ENCODE results near the gene DAGLB. TPM values are rescaled to one million over a fixed set of nuclear protein-coding genes. Genes with fewer than 3 reads are reported as not detected.

DAGLB gene
- total and polyA plus RNA-seq, 10 of the 15 experiments (the other 5 are each of a cell fraction or from before 2014, with no cell fraction given) = 1.2 to 13.3 (median 10.1) TPM

- Histone ChIP-seq H3K36me3 (ENCODE audit: control insufficient read depth in 2 of 2, insufficient read depth in 2 of 2, low read length in 1 of 2) (peaks cover 2 to 4% of the 10 kb centered on the region in 2 experiments; a peak in 3 of 4 replicates), H3K27me3 (replicated peaks in 1 of 2; ENCODE audit: control insufficient read depth in 2 of 2, insufficient read depth in 2 of 2, low read length in 1 of 2) (no peaks in the 10 kb centered on the region), H3K4me2 (ENCODE audit: control insufficient read depth, insufficient read depth) (no peak overlapping the region), H3K79me2 (ENCODE audit: control insufficient read depth, insufficient read depth, low read length) (peaks cover 12% of the 10 kb centered on the region), H3K4me3 (no peak overlapping the region), H4K20me1 (ENCODE audit: control insufficient read depth, insufficient read depth) (no peaks in the 10 kb centered on the region), H3K9me3 (replicated peaks; ENCODE audit: control insufficient read depth, insufficient read depth, low read length) (no peaks in the 10 kb centered on the region), H3K27ac (ENCODE audit: control insufficient read depth, insufficient read depth) (no peak overlapping the region), H3K9ac (ENCODE audit: control insufficient read depth, insufficient read depth, low read length) (no peak overlapping the region), H3K4me1 (ENCODE audit: control insufficient read depth, insufficient read depth, low read length) (peaks cover 5% of the 10 kb centered on the region), H2AFZ (ENCODE audit: control insufficient read depth, low read depth, low read length) (no peak overlapping the region)
- 79% methylated on average over 10 of the region's 10 CpGs for WGBS (ENCODE audit: insufficient coverage, insufficient replicate concordance, low lambda C conversion rate, missing lambda C conversion rate)
- DNase-seq (ENCODE audit: low read depth, low spot score) = no peak
- no TSS peak for BruUV-seq (replicated peaks)
- no peak for FAIRE-seq
- intact Hi-C loops (cut with micrococcal nuclease; ENCODE audit: unreplicated experiment) (loop anchor here (10.0 kb wide), 1 partner anchor 437 kb away; the partner anchor contains the start of genes AIMP2 and PMS2), in situ Hi-C loops (cut with MboI) (no loop called here)
- RAD21 ChIA-PET (ENCODE audit: unreplicated experiment) = no interaction called here
- CTCF ChIA-PET = no interaction called here
- POLR2A ChIA-PET = no interaction called here
- ATAC-seq = no peak
- SMC1A ChIA-PET (ENCODE audit: uncharacterized antibody, unreplicated experiment) = interaction anchor here (0.7 kb wide), 1 partner anchor 43 kb away, joined by 3 read pairs; no protein-coding TSS in a partner anchor
- TF ChIP-seq YY1 (IDR thresholded peaks at IDR 0.05; ENCODE audit: low read depth, low read length) = no peak
- TF ChIP-seq ZNF274 (IDR thresholded peaks at IDR 0.05; ENCODE audit: insufficient read depth, insufficient read length) = no peak
- TF ChIP-seq PAX8 (IDR thresholded peaks at IDR 0.05) = no peak
- TF ChIP-seq, protein P1, sequence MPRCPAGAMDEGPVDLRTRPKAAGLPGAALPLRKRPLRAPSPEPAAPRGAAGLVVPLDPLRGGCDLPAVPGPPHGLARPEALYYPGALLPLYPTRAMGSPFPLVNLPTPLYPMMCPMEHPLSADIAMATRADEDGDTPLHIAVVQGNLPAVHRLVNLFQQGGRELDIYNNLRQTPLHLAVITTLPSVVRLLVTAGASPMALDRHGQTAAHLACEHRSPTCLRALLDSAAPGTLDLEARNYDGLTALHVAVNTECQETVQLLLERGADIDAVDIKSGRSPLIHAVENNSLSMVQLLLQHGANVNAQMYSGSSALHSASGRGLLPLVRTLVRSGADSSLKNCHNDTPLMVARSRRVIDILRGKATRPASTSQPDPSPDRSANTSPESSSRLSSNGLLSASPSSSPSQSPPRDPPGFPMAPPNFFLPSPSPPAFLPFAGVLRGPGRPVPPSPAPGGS (IDR thresholded peaks at IDR 0.05; ENCODE audit: borderline replicate concordance, insufficient read depth, low read depth, low read length, poor library complexity, severe bottlenecking) = no peak
- TF ChIP-seq SPI1 (IDR thresholded peaks at IDR 0.05; ENCODE audit: borderline replicate concordance, insufficient read depth, low read depth, low read length) = no peak
- TF ChIP-seq MTA2 (IDR thresholded peaks at IDR 0.05; ENCODE audit: low read depth) = no peak
- TF ChIP-seq ZNF24 (IDR thresholded peaks at IDR 0.05) = no peak
- TF ChIP-seq, protein P2, sequence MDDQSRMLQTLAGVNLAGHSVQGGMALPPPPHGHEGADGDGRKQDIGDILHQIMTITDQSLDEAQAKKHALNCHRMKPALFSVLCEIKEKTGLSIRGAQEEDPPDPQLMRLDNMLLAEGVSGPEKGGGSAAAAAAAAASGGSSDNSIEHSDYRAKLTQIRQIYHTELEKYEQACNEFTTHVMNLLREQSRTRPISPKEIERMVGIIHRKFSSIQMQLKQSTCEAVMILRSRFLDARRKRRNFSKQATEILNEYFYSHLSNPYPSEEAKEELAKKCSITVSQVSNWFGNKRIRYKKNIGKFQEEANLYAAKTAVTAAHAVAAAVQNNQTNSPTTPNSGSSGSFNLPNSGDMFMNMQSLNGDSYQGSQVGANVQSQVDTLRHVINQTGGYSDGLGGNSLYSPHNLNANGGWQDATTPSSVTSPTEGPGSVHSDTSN (IDR thresholded peaks at IDR 0.05; ENCODE audit: insufficient replicate concordance, low read depth, low read length) = no peak
- no peak for TF ChIP-seq IRF4 (IDR thresholded peaks at IDR 0.05; ENCODE audit: low read depth, low read length)
- no peak for TF ChIP-seq ZZZ3 (IDR thresholded peaks at IDR 0.05; ENCODE audit: control insufficient read depth, insufficient read length, low read depth)
- no peak for TF ChIP-seq HDAC6 (IDR thresholded peaks at IDR 0.05; ENCODE audit: unreplicated experiment)
- TF ChIP-seq, protein P3, sequence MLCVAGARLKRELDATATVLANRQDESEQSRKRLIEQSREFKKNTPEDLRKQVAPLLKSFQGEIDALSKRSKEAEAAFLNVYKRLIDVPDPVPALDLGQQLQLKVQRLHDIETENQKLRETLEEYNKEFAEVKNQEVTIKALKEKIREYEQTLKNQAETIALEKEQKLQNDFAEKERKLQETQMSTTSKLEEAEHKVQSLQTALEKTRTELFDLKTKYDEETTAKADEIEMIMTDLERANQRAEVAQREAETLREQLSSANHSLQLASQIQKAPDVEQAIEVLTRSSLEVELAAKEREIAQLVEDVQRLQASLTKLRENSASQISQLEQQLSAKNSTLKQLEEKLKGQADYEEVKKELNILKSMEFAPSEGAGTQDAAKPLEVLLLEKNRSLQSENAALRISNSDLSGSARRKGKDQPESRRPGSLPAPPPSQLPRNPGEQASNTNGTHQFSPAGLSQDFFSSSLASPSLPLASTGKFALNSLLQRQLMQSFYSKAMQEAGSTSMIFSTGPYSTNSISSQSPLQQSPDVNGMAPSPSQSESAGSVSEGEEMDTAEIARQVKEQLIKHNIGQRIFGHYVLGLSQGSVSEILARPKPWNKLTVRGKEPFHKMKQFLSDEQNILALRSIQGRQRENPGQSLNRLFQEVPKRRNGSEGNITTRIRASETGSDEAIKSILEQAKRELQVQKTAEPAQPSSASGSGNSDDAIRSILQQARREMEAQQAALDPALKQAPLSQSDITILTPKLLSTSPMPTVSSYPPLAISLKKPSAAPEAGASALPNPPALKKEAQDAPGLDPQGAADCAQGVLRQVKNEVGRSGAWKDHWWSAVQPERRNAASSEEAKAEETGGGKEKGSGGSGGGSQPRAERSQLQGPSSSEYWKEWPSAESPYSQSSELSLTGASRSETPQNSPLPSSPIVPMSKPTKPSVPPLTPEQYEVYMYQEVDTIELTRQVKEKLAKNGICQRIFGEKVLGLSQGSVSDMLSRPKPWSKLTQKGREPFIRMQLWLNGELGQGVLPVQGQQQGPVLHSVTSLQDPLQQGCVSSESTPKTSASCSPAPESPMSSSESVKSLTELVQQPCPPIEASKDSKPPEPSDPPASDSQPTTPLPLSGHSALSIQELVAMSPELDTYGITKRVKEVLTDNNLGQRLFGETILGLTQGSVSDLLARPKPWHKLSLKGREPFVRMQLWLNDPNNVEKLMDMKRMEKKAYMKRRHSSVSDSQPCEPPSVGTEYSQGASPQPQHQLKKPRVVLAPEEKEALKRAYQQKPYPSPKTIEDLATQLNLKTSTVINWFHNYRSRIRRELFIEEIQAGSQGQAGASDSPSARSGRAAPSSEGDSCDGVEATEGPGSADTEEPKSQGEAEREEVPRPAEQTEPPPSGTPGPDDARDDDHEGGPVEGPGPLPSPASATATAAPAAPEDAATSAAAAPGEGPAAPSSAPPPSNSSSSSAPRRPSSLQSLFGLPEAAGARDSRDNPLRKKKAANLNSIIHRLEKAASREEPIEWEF (IDR thresholded peaks at IDR 0.05; ENCODE audit: insufficient replicate concordance, low read depth, low read length) = no peak
- no peak for TF ChIP-seq HCFC1 (IDR thresholded peaks at IDR 0.05; ENCODE audit: low read length)
- TF ChIP-seq MTA3 (IDR thresholded peaks at IDR 0.05; ENCODE audit: borderline replicate concordance, low read length) = no peak
- no peak for TF ChIP-seq ZNF384 (IDR thresholded peaks at IDR 0.05; ENCODE audit: borderline replicate concordance, low read depth, low read length)
- TF ChIP-seq, protein P4, sequence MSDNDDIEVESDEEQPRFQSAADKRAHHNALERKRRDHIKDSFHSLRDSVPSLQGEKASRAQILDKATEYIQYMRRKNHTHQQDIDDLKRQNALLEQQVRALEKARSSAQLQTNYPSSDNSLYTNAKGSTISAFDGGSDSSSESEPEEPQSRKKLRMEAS (IDR thresholded peaks at IDR 0.05; ENCODE audit: low read depth, low read length) = no peak
- TF ChIP-seq, protein P5, sequence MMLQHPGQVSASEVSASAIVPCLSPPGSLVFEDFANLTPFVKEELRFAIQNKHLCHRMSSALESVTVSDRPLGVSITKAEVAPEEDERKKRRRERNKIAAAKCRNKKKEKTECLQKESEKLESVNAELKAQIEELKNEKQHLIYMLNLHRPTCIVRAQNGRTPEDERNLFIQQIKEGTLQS (IDR thresholded peaks at IDR 0.05; ENCODE audit: borderline replicate concordance, extremely low read depth, low read depth, low read length) = no peak
Observed at GRCh38 chr7:6442114-6442513, 5.6 kb downstream of the DAGLB start.
